Body of pancreas (tissue), 4 donors: Measurements from ENCODE around the gene GUCA2A. TPM values are rescaled to one million over a fixed set of nuclear protein-coding genes. Genes with fewer than 3 reads are reported as not detected.

Source experiments
- ATAC-seq: fragments of 150-250 bp; one replicate; pipeline ENCODE4 v1.9.1; 2016
- DNase-seq, 4 donors: peaks; one replicate each; pipeline ENCODE4 v3.0.0-alpha.2; 2019
- H3K27ac ChIP-seq, 4 donors: fragments of 200-600 bp; sonication (generic); 1 replicate in 3 of 4; 2 replicates in 1 of 4; pipeline versions ENCODE4 v1.5.1 to v1.6.1; 2016 to 2019; ENCODE audit warnings: mild to moderate bottlenecking in 1 of 4, mixed read lengths in 1 of 4, moderate library complexity in 1 of 4
- H3K27me3 ChIP-seq, 2 donors: fragments of 200-600 bp; sonication (generic); one replicate each; pipeline ENCODE4 v1.6.0; 2016; ENCODE audit warnings: mild to moderate bottlenecking in 1 of 2
- H3K36me3 ChIP-seq, 2 donors: fragments of 200-600 bp; sonication (generic); replicated peaks in 1 of 2; 2 replicates each; pipeline ENCODE4 v1.5.1; 2016; ENCODE audit warnings: low read depth in 2 of 2; ENCODE audit not compliant: insufficient read depth in 1 of 2
- H3K4me1 ChIP-seq: fragments of 200-600 bp; sonication (generic); one replicate; pipeline ENCODE4 v1.6.0; 2016
- H3K4me3 ChIP-seq, 2 donors: fragments of 200-600 bp; sonication (generic); 1 replicate in 1 of 2; 2 replicates in 1 of 2; pipeline ENCODE4 v1.5.1; 2016 to 2019
- H3K9me3 ChIP-seq, 3 donors: fragments of 200-600 bp; sonication (generic); 1 replicate in 2 of 3; 2 replicates in 1 of 3; pipeline ENCODE4 v1.5.1; 2016
- CTCF ChIP-seq, 7 experiments: fragments of 450-650 bp in 4 of 7; fragments of 200-600 bp in 3 of 7; sonication (generic) in 3 of 7; IDR thresholded peaks; one replicate each; pipeline ENCODE4 v1.5.1; 2016 to 2019; ENCODE audit warnings: antibody characterized with exemption in 7 of 7
- POLR2A ChIP-seq, 3 donors: fragments of 450-650 bp; IDR thresholded peaks; one replicate each; pipeline ENCODE4 v1.6.1; 2016; ENCODE audit warnings: antibody characterized with exemption in 3 of 3, mild to moderate bottlenecking in 2 of 3
- WGBS, 2 donors: methylation state at CpG; one replicate each; pipeline ENCODE4 v1.1.5; 2017; 5-methylcytosine and 5-hydroxymethylcytosine counted together
- intact Hi-C: fragments of 100-400 bp; cut with DNase I; formaldehyde crosslinking; loops from one replicate; pipeline ENCODE4 v1.15.1; 2023
- total RNA-seq, 2 donors: library from RNA; depleted of rRNA; stranded (reverse); fragments of >200 nt; gene quantifications; one replicate each; pipeline ENCODE4 v1.1.0, GENCODE V29; 2016

GUCA2A gene
- total RNA-seq, 2 donors from 2014 or later, result not detected

- no peak for TF ChIP-seq CTCF (IDR thresholded peaks at IDR 0.05)
- TF ChIP-seq POLR2A (IDR thresholded peaks at IDR 0.05), result no peak
- H3K4me3 ChIP-seq, result no peak overlapping the region
- H3K27ac ChIP-seq, result no peak overlapping the region
- no peaks in the 10 kb centered on the region for H3K9me3 ChIP-seq
- no peak for ATAC-seq
- no peaks in the 10 kb centered on the region for H3K27me3 ChIP-seq
- DNase-seq, result no peak
- 58 to 63% methylated on average over 2 of the region's 2 CpGs for WGBS, 2 donors
- intact Hi-C loops, result no loop called here
- H3K36me3 ChIP-seq, result no peaks in the 10 kb centered on the region
- peaks cover 10% of the 10 kb centered on the region for H3K4me1 ChIP-seq
These were observed 6.4 kb downstream of the GUCA2A start for GRCh38 chr1:42158189-42158588.

- DNase-seq (no peak), ATAC-seq (no peak)
- TF ChIP-seq POLR2A (IDR thresholded peaks at IDR 0.05) (no peak), CTCF (IDR thresholded peaks at IDR 0.05) (no peak)
- Histone ChIP-seq H3K36me3 (no peaks in the 10 kb centered on the region), H3K9me3 (no peaks in the 10 kb centered on the region), H3K27ac (no peak overlapping the region), H3K4me3 (no peak overlapping the region), H3K27me3 (no peaks in the 10 kb centered on the region), H3K4me1 (peaks cover 15% of the 10 kb centered on the region)
- 68 to 83% methylated on average over 7 of the region's 7 CpGs for WGBS, 2 donors
- intact Hi-C loops, result no loop called here
These were observed 6.9 kb downstream of the GUCA2A start for GRCh38 chr1:42157667-42158066.

- no peak for DNase-seq
- Histone ChIP-seq H3K36me3 (no peaks in the 10 kb centered on the region), H3K4me1 (peaks cover 27% of the 10 kb centered on the region), H3K27ac (no peak overlapping the region), H3K9me3 (no peaks in the 10 kb centered on the region), H3K4me3 (no peak overlapping the region), H3K27me3 (no peaks in the 10 kb centered on the region)
- intact Hi-C loops, result no loop called here
- no peak for TF ChIP-seq POLR2A (IDR thresholded peaks at IDR 0.05)
- no peak for TF ChIP-seq CTCF (IDR thresholded peaks at IDR 0.05)
- 83 to 86% methylated on average over 11 to 12 of the region's 12 CpGs for WGBS, 2 donors
- no peak for ATAC-seq
These were observed 9.2 kb downstream of the GUCA2A start for GRCh38 chr1:42155362-42155761.

GRCh38 chr1:42154685-42155084 lies 9.9 kb downstream of the GUCA2A start:
- no peaks in the 10 kb centered on the region for H3K9me3 ChIP-seq
- DNase-seq (no peak), ATAC-seq (no peak)
- intact Hi-C loops, result no loop called here
- no peak overlapping the region for H3K27ac ChIP-seq
- H3K36me3 ChIP-seq, result no peaks in the 10 kb centered on the region
- H3K4me1 ChIP-seq, result peaks cover 27% of the 10 kb centered on the region
- no peaks in the 10 kb centered on the region for H3K27me3 ChIP-seq
- H3K4me3 ChIP-seq, result no peak overlapping the region
- WGBS, 2 donors, result 87 to 91% methylated on average over 11 to 12 of the region's 13 CpGs
- no peak for TF ChIP-seq CTCF (IDR thresholded peaks at IDR 0.05)

GRCh38 chr1:42153624-42154023 lies 10.9 kb downstream of the GUCA2A start:
- Histone ChIP-seq H3K27me3 (no peaks in the 10 kb centered on the region), H3K4me3 (no peak overlapping the region), H3K36me3 (no peaks in the 10 kb centered on the region), H3K4me1 (peaks cover 27% of the 10 kb centered on the region), H3K27ac (no peak overlapping the region), H3K9me3 (no peaks in the 10 kb centered on the region)
- no peak for DNase-seq
- 70 to 86% methylated on average over 6 of the region's 6 CpGs for WGBS, 2 donors
- intact Hi-C loops, result no loop called here
- ATAC-seq, result no peak
- no peak for TF ChIP-seq POLR2A (IDR thresholded peaks at IDR 0.05)
